OCI-M2 (cell line): ENCODE data around the gene GPC6.
"Not testable (repeated sequence)": the region's sequence is repeated elsewhere in the genome, so short reads cannot be mapped to it uniquely, and the experiment has no call there.

Experiments
- DNase-seq: peaks from one replicate; lab custom pipeline; 2025; ENCODE audit not compliant: unreplicated experiment; lab: John Stamatoyannopoulos, UW

The GPC6 gene

DNA sequence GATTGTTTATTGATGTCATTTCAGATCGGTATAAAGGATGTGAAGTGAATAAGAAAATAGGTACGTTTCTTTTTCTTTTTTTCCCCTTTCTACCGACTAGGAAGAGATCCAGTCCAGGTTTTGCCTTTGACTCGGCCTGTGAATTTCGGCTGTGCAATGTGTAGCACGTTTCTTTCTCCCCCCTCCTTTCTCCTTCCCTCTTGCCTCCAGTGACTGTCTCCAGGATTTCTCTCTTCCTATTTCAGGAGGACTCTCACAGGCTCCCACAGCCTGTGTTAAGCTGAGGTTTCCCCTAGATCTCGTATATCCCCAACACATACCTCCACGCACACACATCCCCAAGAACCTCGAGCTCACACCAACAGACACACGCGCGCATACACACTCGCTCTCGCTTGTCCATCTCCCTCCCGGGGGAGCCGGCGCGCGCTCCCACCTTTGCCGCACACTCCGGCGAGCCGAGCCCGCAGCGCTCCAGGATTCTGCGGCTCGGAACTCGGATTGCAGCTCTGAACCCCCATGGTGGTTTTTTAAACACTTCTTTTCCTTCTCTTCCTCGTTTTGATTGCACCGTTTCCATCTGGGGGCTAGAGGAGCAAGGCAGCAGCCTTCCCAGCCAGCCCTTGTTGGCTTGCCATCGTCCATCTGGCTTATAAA is at the start of gene GPC6:
TSS of gene GPC6 (plus strand) at position 185 of the 657 bp plus-strand sequence.
- DNase-seq: no peak

DNA sequence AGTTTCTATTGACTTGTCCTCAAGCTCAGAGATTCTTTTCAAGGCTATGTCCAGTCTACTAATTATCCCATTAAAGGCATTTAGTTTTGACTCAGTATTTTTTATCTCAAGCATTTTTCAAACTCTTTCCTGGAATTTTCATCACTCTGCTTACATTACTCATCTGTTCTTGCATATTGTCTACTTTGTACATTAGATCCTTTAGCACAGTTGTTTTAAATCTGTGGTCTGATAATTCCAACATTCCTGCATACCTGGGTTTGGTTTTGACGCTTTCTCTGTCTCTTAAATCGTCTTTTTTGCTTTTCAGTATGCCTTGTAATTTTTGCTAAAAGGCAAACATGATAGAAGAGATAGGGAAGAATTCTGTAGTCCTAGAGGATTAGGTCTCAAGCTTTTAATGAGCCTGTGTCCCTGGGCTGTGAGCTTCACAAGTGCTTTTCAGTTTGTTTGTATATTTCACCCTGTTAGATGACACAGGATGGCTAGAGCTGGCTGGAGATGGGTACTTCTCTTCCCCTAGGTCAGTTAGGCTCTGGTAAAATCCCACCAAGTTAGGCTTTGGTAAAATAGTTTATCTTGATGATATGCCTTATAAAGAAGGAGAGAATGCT is 46.1 kb upstream of the GPC6 start:
- DNase-seq: no peak

DNA sequence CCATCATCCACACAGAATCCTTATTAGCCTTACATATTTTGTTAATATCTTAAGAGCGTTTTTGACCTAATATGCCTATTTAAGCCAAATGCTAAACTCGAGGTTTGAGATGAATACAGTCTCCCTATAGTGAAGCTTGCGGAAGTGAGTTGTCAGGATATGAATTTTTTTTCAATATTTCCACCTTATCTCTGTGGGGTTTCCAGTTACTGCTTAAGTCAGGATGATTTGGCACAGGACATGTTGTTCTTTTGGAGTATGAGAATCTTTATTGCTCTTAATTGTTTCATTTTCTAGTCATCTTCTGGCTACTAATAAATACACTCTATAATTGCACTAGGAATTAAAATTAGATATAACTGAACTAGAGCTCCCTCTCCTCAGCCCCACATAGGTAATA is 44.2 kb upstream of the GPC6 start:
- DNase-seq: no peak

DNA sequence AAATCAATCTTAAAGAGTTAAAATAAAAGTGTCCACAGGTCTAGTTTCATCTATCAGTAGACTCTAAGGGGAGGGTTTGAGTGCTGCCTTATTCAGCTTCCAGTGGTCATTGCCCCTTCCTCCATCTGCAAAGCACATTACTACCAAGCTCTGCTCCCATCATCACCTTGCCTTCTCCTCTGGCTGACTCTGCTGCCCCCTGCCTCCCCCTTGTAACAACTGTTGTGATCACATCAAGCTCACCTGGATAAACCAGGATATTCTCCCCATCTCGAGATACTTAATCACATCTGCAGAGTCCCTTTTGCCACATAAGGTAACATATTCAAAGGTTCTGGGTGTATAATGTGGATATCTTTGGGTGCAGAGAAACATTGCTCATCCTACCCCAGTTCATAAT is 43.3 kb upstream of the GPC6 start:
- no peak for DNase-seq

- no peak for DNase-seq
Measured at GRCh38 chr13:93190006-93190405, 36.6 kb upstream of the GPC6 start.

GRCh38 chr13:93193682-93194081 is 32.9 kb upstream of the GPC6 start:
- no peak for DNase-seq

- DNase-seq: no peak
Measured at GRCh38 chr13:93199856-93200255, 26.8 kb upstream of the GPC6 start.

- no peak for DNase-seq
Measured at GRCh38 chr13:93200626-93201025, 26.0 kb upstream of the GPC6 start.

GRCh38 chr13:93201992-93202558 is 24.5 kb upstream of the GPC6 start:
- DNase-seq: no peak

DNA sequence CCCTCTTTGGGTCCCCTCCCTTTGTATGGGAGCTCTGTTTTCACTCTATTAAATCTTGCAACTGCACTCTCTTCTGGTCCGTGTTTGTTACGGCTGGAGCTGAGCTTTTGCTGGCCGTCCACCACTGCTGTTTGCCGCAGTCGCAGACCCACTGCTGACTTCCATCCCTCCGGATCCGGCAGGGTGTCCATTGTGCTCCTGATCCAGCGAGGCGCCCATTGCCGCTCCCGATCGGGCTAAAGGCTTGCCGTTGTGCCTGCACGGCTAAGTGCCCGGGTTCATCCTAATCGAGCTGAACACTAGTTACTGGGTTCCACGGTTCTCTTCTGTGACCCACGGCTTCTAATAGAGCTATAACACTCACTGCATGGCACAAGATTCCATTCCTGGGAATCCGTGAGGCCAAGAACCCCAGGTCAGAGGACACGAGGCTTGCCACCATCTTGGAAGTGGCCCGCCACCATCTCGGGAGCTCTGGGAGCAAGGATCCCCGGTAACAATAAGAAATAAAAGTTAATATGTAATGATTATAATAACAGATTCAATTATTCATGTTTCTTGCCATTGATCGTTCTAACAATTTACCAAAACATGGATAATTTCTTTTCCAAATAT is 19.7 kb upstream of the GPC6 start:
- not testable (repeated sequence) for DNase-seq

- no peak for DNase-seq
Measured at GRCh38 chr13:93216122-93216521, 10.5 kb upstream of the GPC6 start.

GRCh38 chr13:93217721-93218261 is 8.8 kb upstream of the GPC6 start:
- DNase-seq: no peak

DNA sequence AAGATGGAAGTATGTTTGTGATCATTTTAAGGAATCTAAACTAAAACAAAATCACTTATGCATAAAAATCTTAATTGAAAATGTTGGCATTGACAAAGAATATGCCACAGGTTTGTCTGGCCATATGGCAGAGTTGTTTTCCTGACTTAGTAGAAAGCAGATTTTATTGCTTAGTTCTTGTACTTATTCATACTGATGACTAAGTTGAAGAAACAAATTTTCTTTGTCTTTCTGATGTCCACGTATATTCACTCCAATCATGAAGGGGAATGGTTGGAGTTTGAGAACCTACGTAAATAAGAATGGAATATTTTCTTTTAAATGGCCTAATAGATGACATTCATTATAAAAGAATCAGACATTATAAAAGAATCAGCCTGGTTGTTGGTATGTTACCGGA is 8.0 kb upstream of the GPC6 start:
- DNase-seq: no peak

- DNase-seq: no peak
Measured at GRCh38 chr13:93220073-93220472, 6.5 kb upstream of the GPC6 start.

- no peak for DNase-seq
Measured at GRCh38 chr13:93222976-93223375, 3.6 kb upstream of the GPC6 start.

GRCh38 chr13:93224535-93224934 is 2.1 kb upstream of the GPC6 start:
- DNase-seq: no peak

DNA sequence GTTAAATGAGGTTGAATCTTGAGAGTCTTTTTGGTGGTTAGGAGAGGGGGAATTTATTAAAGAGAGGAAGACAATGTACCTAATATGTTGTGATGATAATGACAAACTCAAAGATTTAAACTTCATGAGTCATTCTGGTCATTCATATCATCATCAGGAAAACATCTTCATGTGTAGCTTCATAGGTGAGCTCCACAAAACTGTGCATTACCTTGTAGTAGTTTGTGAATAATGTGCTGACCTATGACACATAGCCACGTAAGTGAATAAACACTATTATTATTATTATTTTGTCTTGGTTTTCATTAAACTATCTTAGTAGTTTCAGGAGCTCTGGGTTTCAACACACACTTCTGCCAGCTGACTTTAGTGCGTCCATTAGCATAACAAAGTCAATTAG is 997 bp upstream of the GPC6 start:
- no peak for DNase-seq

DNA sequence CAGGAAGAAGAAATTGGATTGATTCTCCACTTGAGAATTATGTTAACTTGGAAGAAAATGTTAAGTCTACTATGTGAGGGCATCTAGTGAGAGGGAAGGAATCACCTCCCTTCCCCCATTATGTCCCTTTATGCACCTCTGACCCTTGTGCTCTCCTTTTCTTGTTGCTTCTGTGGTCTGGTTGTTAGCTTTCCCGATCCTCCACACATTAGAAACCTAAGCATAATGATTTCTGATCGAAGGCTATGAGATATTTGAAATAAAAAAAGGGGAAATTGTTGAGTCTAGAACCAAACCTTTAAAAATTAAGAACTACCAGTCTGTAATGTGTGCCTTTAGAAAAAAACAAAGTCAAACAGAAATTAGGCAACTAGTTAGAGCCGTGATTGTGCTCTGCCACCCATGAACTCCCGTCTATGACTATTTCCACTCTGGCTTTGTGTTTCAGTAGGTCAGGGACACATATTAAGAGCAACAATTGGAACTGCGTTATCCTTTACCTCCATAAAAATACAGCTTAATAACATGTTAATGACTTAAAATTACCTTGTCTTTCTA is 463 bp upstream of the GPC6 start:
- no peak for DNase-seq

DNA sequence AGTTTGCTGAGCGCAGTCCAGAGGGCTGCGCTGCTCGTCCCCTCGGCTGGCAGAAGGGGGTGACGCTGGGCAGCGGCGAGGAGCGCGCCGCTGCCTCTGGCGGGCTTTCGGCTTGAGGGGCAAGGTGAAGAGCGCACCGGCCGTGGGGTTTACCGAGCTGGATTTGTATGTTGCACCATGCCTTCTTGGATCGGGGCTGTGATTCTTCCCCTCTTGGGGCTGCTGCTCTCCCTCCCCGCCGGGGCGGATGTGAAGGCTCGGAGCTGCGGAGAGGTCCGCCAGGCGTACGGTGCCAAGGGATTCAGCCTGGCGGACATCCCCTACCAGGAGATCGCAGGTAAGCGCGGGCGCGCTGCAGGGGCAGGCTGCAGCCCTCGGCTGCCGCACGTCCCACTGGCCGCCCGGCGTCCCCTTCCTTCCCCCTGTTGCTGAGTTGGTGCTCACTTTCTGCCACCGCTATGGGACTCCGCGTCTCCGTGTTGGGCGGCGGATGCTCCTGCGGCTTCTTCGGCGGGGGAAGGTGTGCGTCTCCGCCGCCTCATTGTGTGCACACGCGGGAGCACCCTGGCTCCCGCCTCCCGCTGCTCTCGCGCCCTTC is 772 bp downstream of the GPC6 start:
- DNase-seq: no peak

GRCh38 chr13:93227878-93228642 is 1.5 kb downstream of the GPC6 start:
- DNase-seq: no peak

DNA sequence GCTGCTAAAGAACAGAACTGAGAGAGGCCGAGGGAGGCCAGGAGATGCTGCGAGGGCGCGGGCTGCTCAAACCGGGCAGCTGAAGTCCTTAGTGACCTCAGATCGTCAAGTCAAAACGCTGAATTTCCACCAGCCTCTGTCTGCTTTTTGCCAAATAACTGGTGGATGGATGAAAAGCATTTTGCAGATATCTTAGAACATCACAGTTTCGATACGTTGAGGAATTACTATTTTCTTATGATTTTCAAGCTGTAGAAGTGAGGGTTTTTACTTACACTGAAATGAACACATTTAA is 2.0 kb downstream of the GPC6 start:
- no peak for DNase-seq
